Liver (tissue), 9 donors: ENCODE measurements around the gene TUBB8. TPM values are rescaled to one million over a fixed set of nuclear protein-coding genes. Genes with fewer than 3 reads are reported as not detected.
A peak's percentile ranks its signal among the peaks of the same experiment; 100 is the strongest.
"Not testable (repeated sequence)": the region's sequence is repeated elsewhere in the genome, so short reads cannot be mapped to it uniquely, and the experiment has no call there.

Source experiments
- DNase-seq: peaks from one replicate; pipeline ENCODE4 v3.0.0-alpha.2; 2017; ENCODE audit warnings: low spot score
- H3K27ac ChIP-seq, 2 donors: one replicate each; pipeline ENCODE4 v1.7.0; 2013; ENCODE audit warnings: inconsistent platforms in 2 of 2, low read length in 2 of 2, control low read depth in 1 of 2, low read depth in 1 of 2, mild to moderate bottlenecking in 1 of 2
- H3K27me3 ChIP-seq, 4 donors: one replicate each; pipeline versions ENCODE4 v1.6.1 to v1.7.0; 2013; ENCODE audit warnings: low read length in 3 of 4, inconsistent platforms in 1 of 4, mild to moderate bottlenecking in 1 of 4, moderate library complexity in 1 of 4; ENCODE audit not compliant: control insufficient read depth in 4 of 4, insufficient read depth in 4 of 4
- H3K36me3 ChIP-seq, 4 donors: one replicate each; pipeline versions ENCODE4 v1.6.1 to v1.7.0; 2013; ENCODE audit warnings: low read length in 3 of 4, mild to moderate bottlenecking in 3 of 4, low read depth in 1 of 4, moderate library complexity in 1 of 4; ENCODE audit not compliant: control insufficient read depth in 4 of 4, insufficient read depth in 3 of 4
- H3K4me1 ChIP-seq, 4 donors: one replicate each; pipeline versions ENCODE4 v1.6.1 to v1.7.0; 2013; ENCODE audit warnings: low read length in 3 of 4, mild to moderate bottlenecking in 3 of 4, moderate library complexity in 1 of 4; ENCODE audit not compliant: control insufficient read depth in 4 of 4, insufficient read depth in 4 of 4
- H3K4me3 ChIP-seq, 3 donors: one replicate each; pipeline versions ENCODE4 v1.6.1 to v1.7.0; 2013; ENCODE audit warnings: low read length in 3 of 3, control low read depth in 1 of 3, low read depth in 1 of 3, mild to moderate bottlenecking in 1 of 3
- H3K9ac ChIP-seq, 2 donors: one replicate each; pipeline ENCODE4 v1.7.0; 2013; ENCODE audit warnings: low read length in 2 of 2, mild to moderate bottlenecking in 2 of 2, moderate library complexity in 2 of 2, control low read depth in 1 of 2, low read depth in 1 of 2
- H3K9me3 ChIP-seq, 4 donors: one replicate each; pipeline versions ENCODE4 v1.6.1 to v1.7.0; 2013; ENCODE audit warnings: low read length in 3 of 4; ENCODE audit not compliant: control insufficient read depth in 4 of 4
- RAD21 ChIP-seq, 2 donors: IDR thresholded peaks; 2 replicates each; pipeline ENCODE4 v1.6.1; 2016; ENCODE audit warnings: antibody characterized with exemption in 2 of 2, mild to moderate bottlenecking in 2 of 2
- WGBS: extraction: QIAGEN DNeasy Blood & Tissue Kit; methylation state at CpG from one replicate; pipeline ENCODE4 v1.1.7; 2013; 5-methylcytosine and 5-hydroxymethylcytosine counted together
- polyA plus RNA-seq, 2 donors: library from polyadenylated mRNA; stranded (reverse) in 1 of 2; unstranded in 1 of 2; fragments of 200-250 nt in 1 of 2; fragments of >200 nt in 1 of 2; fragmentation: Nextera tagmentation in 1 of 2; extraction: Ambion mirVana in 1 of 2; gene quantifications; one replicate each; pipeline versions ENCODE4 v1.2.1 to v1.2.3, GENCODE V29; 2013 to 2015
- total RNA-seq, 2 donors: library from RNA; depleted of rRNA; stranded (reverse); fragments of >200 nt; gene quantifications; one replicate each; pipeline ENCODE4 v1.2.3, GENCODE V29; 2014
- TF ChIP-seq, protein P1 (sequence below): fragments of 150-350 bp; IDR thresholded peaks from 2 replicates; pipeline ENCODE4 v1.5.1; 2017; ENCODE audit warnings: improper control_type of control experiment, low read depth, low read length; ENCODE audit not compliant: missing input control
- donor health status: healthy.
- donor health status: healthy.
- donor health status: healthy.
- donor health status: healthy.
- donor health status: healthy.

The TUBB8 gene
- total and polyA plus RNA-seq, 4 donors, result not detected

DNA sequence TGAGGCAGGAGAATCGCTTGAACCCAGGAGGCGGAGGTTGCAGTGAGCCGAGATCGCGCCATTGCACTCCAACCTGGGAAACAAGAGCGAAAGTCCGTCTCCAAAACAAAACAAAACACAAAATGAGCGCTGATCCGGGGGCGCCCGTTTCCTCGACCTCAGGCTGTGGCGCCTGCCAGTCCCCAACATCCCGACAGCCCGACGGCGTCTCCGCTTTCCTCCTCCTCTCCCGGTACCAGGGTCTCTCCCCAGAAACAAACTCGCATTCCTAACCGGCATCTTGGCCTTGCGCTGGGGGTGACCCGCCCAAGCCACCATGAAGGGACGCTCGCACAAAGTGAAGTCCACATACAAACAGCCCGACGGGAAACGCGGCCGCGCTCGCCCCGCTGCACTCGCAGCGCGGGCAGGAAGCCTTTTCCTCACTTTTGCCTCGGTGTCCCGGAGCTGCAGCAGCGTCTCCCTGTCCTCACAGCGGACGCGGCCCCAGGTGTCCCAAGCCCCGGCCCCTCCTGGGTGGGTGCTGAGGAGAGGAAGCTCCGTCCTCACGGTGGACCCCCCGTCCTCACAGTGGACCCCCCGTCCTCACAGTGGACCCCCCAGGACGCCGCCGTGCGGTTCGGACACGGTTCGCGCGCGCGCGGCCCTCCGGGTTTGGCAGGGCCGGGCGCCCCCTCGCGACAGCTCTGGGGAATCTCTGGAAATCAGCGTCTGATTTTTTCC, 24.6 kb upstream of the TUBB8 start:
- not testable (repeated sequence) for H3K36me3 ChIP-seq, DNase-seq, H3K27me3 ChIP-seq, H3K9ac ChIP-seq, H3K9me3 ChIP-seq, H3K27ac ChIP-seq, H3K4me1 ChIP-seq
- peak; percentile 38 to 57 for TF ChIP-seq RAD21 (IDR thresholded peaks at IDR 0.05)
- TF ChIP-seq, protein P1, sequence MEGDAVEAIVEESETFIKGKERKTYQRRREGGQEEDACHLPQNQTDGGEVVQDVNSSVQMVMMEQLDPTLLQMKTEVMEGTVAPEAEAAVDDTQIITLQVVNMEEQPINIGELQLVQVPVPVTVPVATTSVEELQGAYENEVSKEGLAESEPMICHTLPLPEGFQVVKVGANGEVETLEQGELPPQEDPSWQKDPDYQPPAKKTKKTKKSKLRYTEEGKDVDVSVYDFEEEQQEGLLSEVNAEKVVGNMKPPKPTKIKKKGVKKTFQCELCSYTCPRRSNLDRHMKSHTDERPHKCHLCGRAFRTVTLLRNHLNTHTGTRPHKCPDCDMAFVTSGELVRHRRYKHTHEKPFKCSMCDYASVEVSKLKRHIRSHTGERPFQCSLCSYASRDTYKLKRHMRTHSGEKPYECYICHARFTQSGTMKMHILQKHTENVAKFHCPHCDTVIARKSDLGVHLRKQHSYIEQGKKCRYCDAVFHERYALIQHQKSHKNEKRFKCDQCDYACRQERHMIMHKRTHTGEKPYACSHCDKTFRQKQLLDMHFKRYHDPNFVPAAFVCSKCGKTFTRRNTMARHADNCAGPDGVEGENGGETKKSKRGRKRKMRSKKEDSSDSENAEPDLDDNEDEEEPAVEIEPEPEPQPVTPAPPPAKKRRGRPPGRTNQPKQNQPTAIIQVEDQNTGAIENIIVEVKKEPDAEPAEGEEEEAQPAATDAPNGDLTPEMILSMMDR, result peak; percentile 39
- 9% methylated on average over 65 of the region's 65 CpGs for WGBS
- peak overlapping the region in 2 of 3 donors; percentile 51 to 60 for H3K4me3 ChIP-seq

DNA sequence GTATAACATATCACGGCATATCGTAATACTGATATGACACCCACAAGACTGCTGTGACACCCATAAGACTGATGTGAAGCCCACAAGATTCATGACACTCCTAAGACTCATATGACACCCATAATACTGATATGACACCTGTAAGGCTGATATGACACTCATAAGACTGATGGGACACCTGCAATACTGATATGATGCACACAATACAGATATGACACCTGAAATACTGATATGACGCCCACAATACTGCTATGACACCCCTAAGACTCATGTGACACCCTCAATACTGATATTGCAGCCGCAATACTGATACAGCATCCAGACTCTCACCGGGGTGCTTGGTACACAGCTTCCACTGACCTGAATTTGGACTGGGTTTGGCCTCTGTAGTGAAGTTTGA, 19.1 kb upstream of the TUBB8 start:
- not testable (repeated sequence) for H3K36me3 ChIP-seq, H3K4me1 ChIP-seq, DNase-seq, H3K9ac ChIP-seq, H3K27me3 ChIP-seq, H3K27ac ChIP-seq, H3K9me3 ChIP-seq, H3K4me3 ChIP-seq
- WGBS, result 77% methylated on average over 5 of the region's 5 CpGs

DNA sequence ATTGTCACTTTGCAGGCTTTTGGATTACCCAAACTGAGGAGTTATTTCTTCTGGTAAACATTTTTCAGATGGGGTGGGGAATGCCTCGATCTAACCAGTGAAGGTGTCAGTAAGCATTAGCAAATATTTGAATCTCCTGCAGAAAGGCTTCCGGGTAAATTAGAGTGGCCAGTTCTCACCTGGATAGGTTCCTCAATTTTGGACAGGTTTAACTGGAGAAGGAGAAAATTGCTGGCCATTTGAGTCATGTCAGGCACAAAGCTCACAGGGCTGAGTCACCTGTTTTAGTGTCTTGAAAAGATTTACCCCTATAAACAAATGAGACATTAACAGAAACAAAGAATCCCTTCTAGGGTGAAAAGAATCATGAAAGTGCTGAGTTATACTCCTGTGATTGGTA, 830 bp upstream of the TUBB8 start:
- H3K27ac ChIP-seq, H3K4me3 ChIP-seq, H3K9ac ChIP-seq, H3K9me3 ChIP-seq, H3K27me3 ChIP-seq, H3K36me3 ChIP-seq, H3K4me1 ChIP-seq, DNase-seq: not testable (repeated sequence)
- WGBS, result 81% methylated on average over 2 of the region's 2 CpGs

DNA sequence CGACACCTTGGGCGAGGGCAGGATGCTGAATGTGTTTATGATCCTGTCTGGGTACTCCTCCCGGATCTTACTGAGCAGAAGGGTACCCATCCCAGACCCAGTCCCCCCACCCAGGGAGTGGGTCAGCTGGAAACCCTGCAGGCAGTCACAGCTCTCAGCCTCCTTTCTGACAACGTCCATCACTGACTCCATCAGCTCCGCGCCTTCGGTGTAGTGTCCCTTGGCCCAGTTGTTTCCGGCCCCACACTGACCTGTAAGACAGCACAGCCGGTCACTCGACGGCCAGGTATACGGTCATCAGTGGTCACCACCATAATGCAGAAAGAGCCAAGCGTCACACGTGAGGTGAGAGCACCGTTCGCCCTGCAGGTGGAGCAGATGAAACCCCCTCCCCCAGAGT, 1.2 kb downstream of the TUBB8 start:
- H3K27me3 ChIP-seq, DNase-seq, H3K9me3 ChIP-seq, H3K4me1 ChIP-seq, H3K9ac ChIP-seq, H3K27ac ChIP-seq, H3K36me3 ChIP-seq, H3K4me3 ChIP-seq: not testable (repeated sequence)
- WGBS, result 80% methylated on average over 13 of the region's 16 CpGs

DNA sequence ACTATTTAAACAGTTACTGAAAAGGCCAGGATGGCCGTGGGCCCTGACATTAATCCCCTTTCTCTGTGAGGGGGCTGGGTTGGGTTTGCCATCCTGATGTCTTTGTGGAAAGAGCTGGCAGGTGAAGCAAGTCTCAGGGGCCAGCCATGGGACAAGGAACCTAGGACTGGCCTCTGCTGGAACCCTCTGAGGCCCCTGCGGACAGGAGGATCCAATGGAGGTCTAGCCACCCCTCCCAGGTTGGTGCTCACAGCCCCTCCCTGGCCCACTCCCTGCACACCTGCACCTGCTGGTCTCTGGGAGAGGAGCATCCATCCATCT, 35.8 kb downstream of the TUBB8 start:
- H3K36me3 ChIP-seq, H3K4me3 ChIP-seq, DNase-seq, H3K27ac ChIP-seq, H3K9me3 ChIP-seq, H3K27me3 ChIP-seq, H3K9ac ChIP-seq, H3K4me1 ChIP-seq: not testable (repeated sequence)
- 45% methylated on average over 1 of the region's 2 CpGs for WGBS

DNA sequence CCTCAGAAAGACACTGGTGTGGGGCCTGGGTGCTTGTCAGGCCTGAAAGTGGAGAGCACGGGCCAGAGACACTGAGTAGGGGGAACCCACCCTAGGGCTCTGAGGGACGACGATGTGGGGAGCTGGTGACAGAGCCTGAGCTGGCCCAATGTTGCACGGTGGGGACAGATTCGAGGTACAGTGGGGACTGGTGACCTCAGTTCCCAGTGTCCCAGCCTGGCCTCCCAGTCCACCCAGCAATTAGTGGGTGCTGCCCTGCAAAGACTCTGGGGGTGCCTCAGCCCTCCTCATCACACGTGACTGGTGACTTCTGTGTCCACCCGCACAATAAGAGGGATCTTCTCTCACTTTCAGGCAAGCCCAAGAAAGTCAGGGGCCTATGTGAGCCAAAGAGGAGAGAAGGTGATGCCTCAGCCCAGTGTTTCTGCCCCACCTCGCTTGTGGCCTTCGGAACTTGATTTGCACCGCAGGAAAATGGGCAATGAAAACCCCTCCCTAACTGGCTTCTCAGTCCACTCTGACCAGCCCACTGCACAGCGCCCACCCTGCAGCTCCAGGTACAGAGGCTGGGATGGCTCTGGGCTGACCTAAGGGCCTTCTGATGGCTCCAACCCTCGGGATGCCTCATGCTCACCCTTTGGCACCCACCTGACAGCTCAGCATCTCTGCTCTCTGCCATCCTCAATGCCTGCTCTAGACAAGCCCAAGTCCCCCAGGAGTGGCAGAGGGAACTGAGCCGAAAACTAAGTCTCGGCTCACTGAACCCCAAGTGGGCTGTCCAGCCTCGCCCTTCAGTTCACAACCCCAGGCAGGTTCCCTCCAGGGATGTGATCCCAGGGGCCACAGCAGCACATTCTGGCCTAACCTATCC, 36.4 kb downstream of the TUBB8 start:
- not testable (repeated sequence) for H3K4me3 ChIP-seq, H3K36me3 ChIP-seq
- WGBS, result 98% methylated on average over 3 of the region's 15 CpGs

DNA sequence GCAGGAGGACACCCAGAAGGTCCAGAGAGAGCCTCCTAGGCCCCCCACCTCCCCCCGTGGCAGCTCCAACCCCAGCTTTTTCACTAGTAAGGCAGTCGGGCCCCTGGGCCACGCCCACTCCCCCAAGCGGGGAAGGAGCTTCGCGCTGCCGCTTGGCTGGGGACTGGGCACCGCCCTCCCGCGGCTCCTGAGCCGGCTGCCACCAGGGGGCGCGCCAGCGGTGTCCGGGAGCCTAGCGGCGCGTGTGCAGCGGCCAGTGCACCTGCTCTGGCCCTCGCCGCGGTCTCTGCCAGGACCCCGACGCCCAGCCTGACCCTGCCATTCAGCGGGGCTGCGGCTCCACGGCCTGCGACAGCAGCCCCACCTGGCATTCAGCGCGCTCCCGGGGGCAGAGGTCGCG, 37.8 kb downstream of the TUBB8 start:
- WGBS, result 55% methylated on average over 19 of the region's 33 CpGs
- not testable (repeated sequence) for H3K27ac ChIP-seq, DNase-seq, H3K4me3 ChIP-seq, H3K27me3 ChIP-seq, H3K4me1 ChIP-seq, H3K36me3 ChIP-seq, H3K9ac ChIP-seq, H3K9me3 ChIP-seq

More for the DNA sequence above, 36.4 kb downstream of the TUBB8 start:
- not testable (repeated sequence) for H3K4me1 ChIP-seq, H3K27ac ChIP-seq, DNase-seq, H3K27me3 ChIP-seq, H3K9ac ChIP-seq, H3K9me3 ChIP-seq
